Measurements from ENCODE around the gene RNASE13. TPM values are rescaled to one million over a fixed set of nuclear protein-coding genes. Genes with fewer than 3 reads are reported as not detected.
A peak's percentile ranks its signal among the peaks of the same experiment; 100 is the strongest.

RNASE13 gene
- total and polyA plus RNA-seq, 4 donors, result not detected

GRCh38 chr14:21063479-21063878, 28.9 kb upstream of the RNASE13 start:
- H3K27me3 ChIP-seq (ENCODE audit: control insufficient read depth in 3 of 3, insufficient read depth in 3 of 3, low read length in 2 of 3), result no peaks in the 10 kb centered on the region
- ATAC-seq (ENCODE audit: insufficient read depth, low FRiP score) (no peak), DNase-seq (peak; percentile 33 to 60 (median 49))
- peak overlapping the region in 1 of 2 donors; percentile 7 for H3K9ac ChIP-seq (ENCODE audit: insufficient read depth in 1 of 2, low read length in 2 of 2)
- no peak overlapping the region for H3K4me3 ChIP-seq
- 66 to 81% methylated on average over 3 of the region's 3 CpGs for WGBS, 2 donors
- H3K9me3 ChIP-seq (ENCODE audit: control insufficient read depth in 4 of 4, insufficient read depth in 3 of 4, low read length in 3 of 4), result no peaks in the 10 kb centered on the region
- no peak for TF ChIP-seq CTCF (IDR thresholded peaks at IDR 0.05; ENCODE audit: control extremely low read depth, extremely low read depth)
- peaks cover 0 to 3% (median 0%) of the 10 kb centered on the region in 5 donors for H3K4me1 ChIP-seq (ENCODE audit: control insufficient read depth in 5 of 5, insufficient read depth in 5 of 5, low read length in 5 of 5)
- no peaks in the 10 kb centered on the region for H3K36me3 ChIP-seq (ENCODE audit: control insufficient read depth in 4 of 4, insufficient read depth in 4 of 4, low read length in 4 of 4)
- H3K27ac ChIP-seq (ENCODE audit: low read depth in 1 of 2, low read length in 1 of 2), result no peak overlapping the region

- Histone ChIP-seq H3K27ac (ENCODE audit: low read depth in 1 of 2, low read length in 1 of 2) (no peak overlapping the region), H3K9ac (ENCODE audit: insufficient read depth in 1 of 2, low read length in 2 of 2) (no peak overlapping the region), H3K4me3 (no peak overlapping the region), H3K27me3 (ENCODE audit: control insufficient read depth in 3 of 3, insufficient read depth in 3 of 3, low read length in 2 of 3) (no peaks in the 10 kb centered on the region), H3K9me3 (ENCODE audit: control insufficient read depth in 4 of 4, insufficient read depth in 3 of 4, low read length in 3 of 4) (no peaks in the 10 kb centered on the region), H3K36me3 (ENCODE audit: control insufficient read depth in 4 of 4, insufficient read depth in 4 of 4, low read length in 4 of 4) (no peaks in the 10 kb centered on the region), H3K4me1 (ENCODE audit: control insufficient read depth in 5 of 5, insufficient read depth in 5 of 5, low read length in 5 of 5) (peaks cover 0 to 5% (median 0%) of the 10 kb centered on the region in 5 donors)
- 92 to 94% methylated on average over 3 of the region's 3 CpGs for WGBS, 2 donors
- no peak for TF ChIP-seq CTCF (IDR thresholded peaks at IDR 0.05; ENCODE audit: control extremely low read depth, extremely low read depth)
- ATAC-seq (ENCODE audit: insufficient read depth, low FRiP score) (no peak), DNase-seq (no peak)
These were observed 26.7 kb upstream of the RNASE13 start for GRCh38 chr14:21061347-21061668.

GRCh38 chr14:21060614-21061346, 26.2 kb upstream of the RNASE13 start:
- no peak overlapping the region for H3K9ac ChIP-seq (ENCODE audit: insufficient read depth in 1 of 2, low read length in 2 of 2)
- peaks cover 0 to 5% (median 0%) of the 10 kb centered on the region in 5 donors for H3K4me1 ChIP-seq (ENCODE audit: control insufficient read depth in 5 of 5, insufficient read depth in 5 of 5, low read length in 5 of 5)
- WGBS, 2 donors, result 80 to 87% methylated on average over 13 of the region's 13 CpGs
- no peaks in the 10 kb centered on the region for H3K27me3 ChIP-seq (ENCODE audit: control insufficient read depth in 3 of 3, insufficient read depth in 3 of 3, low read length in 2 of 3)
- no peaks in the 10 kb centered on the region for H3K36me3 ChIP-seq (ENCODE audit: control insufficient read depth in 4 of 4, insufficient read depth in 4 of 4, low read length in 4 of 4)
- no peak for DNase-seq
- no peaks in the 10 kb centered on the region for H3K9me3 ChIP-seq (ENCODE audit: control insufficient read depth in 4 of 4, insufficient read depth in 3 of 4, low read length in 3 of 4)
- no peak for ATAC-seq (ENCODE audit: insufficient read depth, low FRiP score)
- H3K27ac ChIP-seq (ENCODE audit: low read depth in 1 of 2, low read length in 1 of 2), result no peak overlapping the region
- no peak overlapping the region for H3K4me3 ChIP-seq
- no peak for TF ChIP-seq CTCF (IDR thresholded peaks at IDR 0.05; ENCODE audit: control extremely low read depth, extremely low read depth)
